GM23338 (cell line): ENCODE results near the gene CWC22.

ENCODE experiments used
- EZH2 ChIP-seq: fragments of 200-600 bp; sonication (generic); IDR thresholded peaks from one replicate; pipeline ENCODE4 v1.8.0; 2017; ENCODE audit warnings: antibody characterized with exemption, mild to moderate bottlenecking, low read depth; ENCODE audit not compliant: unreplicated experiment
- EZH2phosphoT487 ChIP-seq: fragments of 200-600 bp; sonication (generic); IDR thresholded peaks from one replicate; pipeline ENCODE4 v1.8.1; 2018; ENCODE audit warnings: antibody characterized with exemption; ENCODE audit not compliant: unreplicated experiment
- POLR2AphosphoS5 ChIP-seq: IDR thresholded peaks from 2 replicates; pipeline ENCODE4 v1.6.1; 2016; ENCODE audit warnings: antibody characterized with exemption, low read depth
- TF ChIP-seq, protein P1 (sequence below), 2 experiments: fragments of 200-600 bp in 1 of 2; sonication (generic) in 1 of 2; conservative IDR thresholded peaks; 2 replicates each; pipeline versions ENCODE4 v1.5.1 to v1.6.1; 2016 to 2017; ENCODE audit warnings: antibody characterized with exemption in 2 of 2, low read depth in 2 of 2, mild to moderate bottlenecking in 2 of 2, moderate library complexity in 1 of 2

DNA sequence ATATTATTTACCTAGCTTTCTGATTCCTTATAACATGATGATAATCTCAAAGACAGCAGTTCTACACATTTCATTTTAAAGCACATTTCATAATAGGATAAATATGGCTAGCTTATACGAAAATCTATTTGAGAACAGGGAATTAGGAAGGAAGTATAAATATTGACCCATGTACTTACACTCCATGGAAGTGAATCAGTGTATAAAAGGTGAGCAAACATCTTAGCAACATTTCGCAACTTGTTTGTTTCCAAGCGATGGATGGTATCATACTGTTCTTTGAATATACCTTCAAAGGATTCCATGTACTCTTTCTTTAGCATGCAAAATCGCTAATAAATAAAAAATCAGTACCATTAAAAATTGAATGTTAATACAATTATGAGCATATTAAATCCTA lies 53.1 kb downstream of the CWC22 start:
- TF ChIP-seq EZH2phosphoT487 (no peak), POLR2AphosphoS5 (no peak), EZH2 (no peak)
- TF ChIP-seq, protein P1, sequence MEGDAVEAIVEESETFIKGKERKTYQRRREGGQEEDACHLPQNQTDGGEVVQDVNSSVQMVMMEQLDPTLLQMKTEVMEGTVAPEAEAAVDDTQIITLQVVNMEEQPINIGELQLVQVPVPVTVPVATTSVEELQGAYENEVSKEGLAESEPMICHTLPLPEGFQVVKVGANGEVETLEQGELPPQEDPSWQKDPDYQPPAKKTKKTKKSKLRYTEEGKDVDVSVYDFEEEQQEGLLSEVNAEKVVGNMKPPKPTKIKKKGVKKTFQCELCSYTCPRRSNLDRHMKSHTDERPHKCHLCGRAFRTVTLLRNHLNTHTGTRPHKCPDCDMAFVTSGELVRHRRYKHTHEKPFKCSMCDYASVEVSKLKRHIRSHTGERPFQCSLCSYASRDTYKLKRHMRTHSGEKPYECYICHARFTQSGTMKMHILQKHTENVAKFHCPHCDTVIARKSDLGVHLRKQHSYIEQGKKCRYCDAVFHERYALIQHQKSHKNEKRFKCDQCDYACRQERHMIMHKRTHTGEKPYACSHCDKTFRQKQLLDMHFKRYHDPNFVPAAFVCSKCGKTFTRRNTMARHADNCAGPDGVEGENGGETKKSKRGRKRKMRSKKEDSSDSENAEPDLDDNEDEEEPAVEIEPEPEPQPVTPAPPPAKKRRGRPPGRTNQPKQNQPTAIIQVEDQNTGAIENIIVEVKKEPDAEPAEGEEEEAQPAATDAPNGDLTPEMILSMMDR (conservative IDR thresholded peaks at IDR 0.05; ENCODE audit: low read depth in 2 of 2), result no peak
